Psoas muscle (tissue), 8 donors: ENCODE results near the gene STAT3. TPM values are rescaled to one million over a fixed set of nuclear protein-coding genes. Genes with fewer than 3 reads are reported as not detected.

ENCODE experiments used
- ATAC-seq, 4 donors: fragments of 200-7000 bp; cut with Tn5 transposase; one replicate each; pipeline ENCODE4 v1.9.1; 2020; ENCODE audit warnings: moderate library complexity in 3 of 4, mild to moderate bottlenecking in 2 of 4
- DNase-seq, 2 donors: peaks; one replicate each; pipeline ENCODE4 v3.0.0-alpha.2; 2020
- H3K27ac ChIP-seq: fragments of 200-600 bp; one replicate; pipeline ENCODE4 v1.8.0; 2022
- H3K27me3 ChIP-seq, 3 donors: fragments of 200-600 bp in 1 of 3; one replicate each; pipeline versions ENCODE4 v1.6.1 to v1.8.0; 2013 to 2022; ENCODE audit warnings: low read length in 2 of 3, mild to moderate bottlenecking in 2 of 3, moderate library complexity in 1 of 3; ENCODE audit not compliant: insufficient read depth in 3 of 3
- H3K36me3 ChIP-seq, 2 donors: fragments of 200-600 bp in 1 of 2; one replicate each; pipeline versions ENCODE4 v1.6.1 to v1.8.0; 2013 to 2022; ENCODE audit warnings: low read depth in 1 of 2, mild to moderate bottlenecking in 1 of 2, moderate library complexity in 1 of 2; ENCODE audit not compliant: insufficient read depth in 1 of 2
- H3K4me1 ChIP-seq: fragments of 200-600 bp; one replicate; pipeline ENCODE4 v1.8.0; 2022
- H3K4me3 ChIP-seq: fragments of 200-600 bp; one replicate; pipeline ENCODE4 v1.8.0; 2022; ENCODE audit warnings: mild to moderate bottlenecking
- H3K9me3 ChIP-seq: fragments of 200-600 bp; one replicate; pipeline ENCODE4 v1.8.0; 2022
- WGBS, 3 donors: extraction: QIAGEN DNeasy Blood & Tissue Kit; methylation state at CpG; one replicate each; pipeline versions ENCODE4 v1.1.6 to v1.1.7; 2013; 5-methylcytosine and 5-hydroxymethylcytosine counted together
- intact Hi-C, 2 donors: fragments of 100-400 bp; cut with DNase I; formaldehyde crosslinking; loops; one replicate each; pipeline versions ENCODE4 v1.11.0 to v1.14.2; 2022
- polyA plus RNA-seq, 3 donors: library from polyadenylated mRNA; stranded (reverse); fragments of 200-250 nt; gene quantifications; one replicate each; pipeline ENCODE4 v1.2.3, GENCODE V29; 2013
- total RNA-seq, 4 donors: library from RNA; stranded (reverse); fragmentation: NEBNext Ultra II Directional in 2 of 4; extraction: Animal tissue kit (Norgen Biotek cat#: 25700) in 2 of 4; gene quantifications; one replicate each; pipeline versions ENCODE4 v1.2.1 to v1.2.4, GENCODE V29; 2021 to 2023
- TF ChIP-seq, protein P1 (sequence below): fragments of 200-600 bp; IDR thresholded peaks from one replicate; pipeline ENCODE4 v1.8.0; 2022; ENCODE audit warnings: antibody characterized with exemption
- donor health status: healthy with polysubstance abuse.
- donor health status: DM: no; HTN: no; CAD: no; lungs with moderate emphysema.
- donor health status: Bipolar disorder and iron deficiency.
- donor health status: healthy.
- donor health status: DM: yes; HTN: yes; CAD: no.
- donor health status: DM: no; HTN: no; CAD: no.
- donor health status: DM: no; HTN: no; CAD: no.
- donor health status: DM: yes; HTN: yes; CAD: no.

The STAT3 gene
- total and polyA plus RNA-seq, 7 donors, result 67.3 to 279 (median 111) TPM

DNA sequence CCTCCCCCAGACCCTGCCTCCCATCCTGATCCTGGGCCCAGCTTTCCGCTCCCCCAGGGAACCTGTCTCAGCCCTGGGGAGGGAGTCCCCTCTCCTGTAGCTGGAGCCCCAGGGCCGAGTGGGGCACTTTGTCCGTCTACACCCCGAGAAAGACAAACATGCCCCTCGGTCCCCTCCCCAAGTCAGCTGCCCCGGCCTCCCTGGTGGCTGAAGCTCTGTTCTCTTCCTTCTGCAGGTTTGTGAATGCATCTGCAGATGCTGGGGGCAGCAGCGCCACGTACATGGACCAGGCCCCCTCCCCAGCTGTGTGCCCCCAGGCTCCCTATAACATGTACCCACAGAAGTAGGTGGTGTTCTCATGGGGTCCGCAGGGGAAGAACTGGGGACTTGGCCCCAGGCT, 79.1 kb downstream of the STAT3 start:
- Histone ChIP-seq H3K4me1 (peaks cover 21% of the 10 kb centered on the region), H3K36me3 (peaks cover 0 to 73% of the 10 kb centered on the region in 2 donors), H3K4me3 (no peak overlapping the region), H3K27ac (no peak overlapping the region), H3K27me3 (no peaks in the 10 kb centered on the region), H3K9me3 (no peaks in the 10 kb centered on the region)
- intact Hi-C loops, result no loop called here
- DNase-seq, result no peak
- WGBS, 3 donors, result 86 to 93% (median 87%) methylated on average over 8 to 9 of the region's 9 CpGs
- no peak for ATAC-seq
- TF ChIP-seq, protein P1, sequence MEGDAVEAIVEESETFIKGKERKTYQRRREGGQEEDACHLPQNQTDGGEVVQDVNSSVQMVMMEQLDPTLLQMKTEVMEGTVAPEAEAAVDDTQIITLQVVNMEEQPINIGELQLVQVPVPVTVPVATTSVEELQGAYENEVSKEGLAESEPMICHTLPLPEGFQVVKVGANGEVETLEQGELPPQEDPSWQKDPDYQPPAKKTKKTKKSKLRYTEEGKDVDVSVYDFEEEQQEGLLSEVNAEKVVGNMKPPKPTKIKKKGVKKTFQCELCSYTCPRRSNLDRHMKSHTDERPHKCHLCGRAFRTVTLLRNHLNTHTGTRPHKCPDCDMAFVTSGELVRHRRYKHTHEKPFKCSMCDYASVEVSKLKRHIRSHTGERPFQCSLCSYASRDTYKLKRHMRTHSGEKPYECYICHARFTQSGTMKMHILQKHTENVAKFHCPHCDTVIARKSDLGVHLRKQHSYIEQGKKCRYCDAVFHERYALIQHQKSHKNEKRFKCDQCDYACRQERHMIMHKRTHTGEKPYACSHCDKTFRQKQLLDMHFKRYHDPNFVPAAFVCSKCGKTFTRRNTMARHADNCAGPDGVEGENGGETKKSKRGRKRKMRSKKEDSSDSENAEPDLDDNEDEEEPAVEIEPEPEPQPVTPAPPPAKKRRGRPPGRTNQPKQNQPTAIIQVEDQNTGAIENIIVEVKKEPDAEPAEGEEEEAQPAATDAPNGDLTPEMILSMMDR, result no peak

DNA sequence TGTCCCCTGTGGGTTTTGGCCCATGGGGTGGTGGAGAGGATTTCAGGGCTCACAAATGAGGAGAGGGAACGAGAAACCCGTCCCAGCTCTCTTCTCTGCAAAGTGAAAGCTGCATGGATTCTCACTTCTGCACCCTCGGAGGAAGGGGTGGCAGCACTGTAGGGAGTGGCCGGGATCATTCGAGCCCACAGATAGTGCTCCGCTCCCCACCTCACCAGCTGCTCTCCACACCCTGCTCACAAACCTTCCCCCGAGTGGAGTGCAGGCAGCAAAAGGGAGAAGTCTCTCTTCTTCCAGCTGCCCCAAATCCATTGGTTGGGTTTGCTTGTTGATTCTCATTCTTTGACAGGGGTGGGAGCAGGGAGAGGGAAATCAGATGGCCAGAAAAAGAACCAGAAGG, 79.8 kb downstream of the STAT3 start:
- DNase-seq (no peak), ATAC-seq (no peak)
- Histone ChIP-seq H3K4me1 (peaks cover 21% of the 10 kb centered on the region), H3K36me3 (peaks cover 0 to 73% of the 10 kb centered on the region in 2 donors), H3K27ac (no peak overlapping the region), H3K4me3 (no peak overlapping the region), H3K9me3 (no peaks in the 10 kb centered on the region), H3K27me3 (no peaks in the 10 kb centered on the region)
- 80 to 87% (median 82%) methylated on average over 7 of the region's 7 CpGs for WGBS, 3 donors
- TF ChIP-seq, protein P1, result no peak
- intact Hi-C loops, result no loop called here

DNA sequence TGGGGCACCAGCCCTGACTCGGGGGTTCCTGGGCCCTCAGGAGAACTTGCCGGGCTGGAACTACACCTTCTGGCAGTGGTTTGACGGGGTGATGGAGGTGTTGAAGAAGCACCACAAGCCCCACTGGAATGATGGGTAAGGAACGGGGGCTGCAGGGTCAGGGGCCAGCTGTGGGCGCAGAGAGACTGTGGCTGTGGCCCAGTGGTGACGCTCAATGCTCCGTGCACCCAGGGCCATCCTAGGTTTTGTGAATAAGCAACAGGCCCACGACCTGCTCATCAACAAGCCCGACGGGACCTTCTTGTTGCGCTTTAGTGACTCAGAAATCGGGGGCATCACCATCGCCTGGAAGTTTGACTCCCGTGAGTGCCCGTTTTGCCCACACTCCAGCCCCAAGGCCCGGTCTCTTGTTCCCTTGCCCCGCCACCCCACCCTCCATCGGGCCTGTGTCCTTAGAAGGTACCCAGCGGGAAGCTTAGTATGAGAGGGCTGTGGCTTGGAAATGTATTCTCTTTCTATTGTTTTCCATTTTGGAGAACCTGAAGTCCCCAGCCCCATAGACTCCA, 80.8 kb downstream of the STAT3 start:
- Histone ChIP-seq H3K4me1 (peaks cover 17% of the 10 kb centered on the region), H3K9me3 (no peaks in the 10 kb centered on the region), H3K27me3 (no peaks in the 10 kb centered on the region), H3K4me3 (no peak overlapping the region), H3K36me3 (peaks cover 0 to 75% of the 10 kb centered on the region in 2 donors), H3K27ac (no peak overlapping the region)
- ATAC-seq (no peak), DNase-seq (no peak)
- TF ChIP-seq, protein P1, result no peak
- intact Hi-C loops, result no loop called here
- 93 to 96% (median 96%) methylated on average over 19 of the region's 19 CpGs for WGBS, 3 donors

DNA sequence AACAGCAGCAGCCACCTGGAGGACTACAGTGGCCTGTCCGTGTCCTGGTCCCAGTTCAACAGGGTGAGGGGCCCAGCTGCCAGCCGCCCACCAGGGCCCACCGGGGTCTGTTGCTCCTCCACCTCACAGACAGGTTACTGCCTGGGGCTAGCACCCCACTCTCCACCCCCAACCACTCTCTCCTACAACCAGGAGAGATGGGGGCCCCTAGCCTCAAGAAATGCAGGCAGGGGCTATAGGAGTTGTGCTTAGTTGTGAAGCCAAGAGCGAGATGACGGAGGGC, 81.9 kb downstream of the STAT3 start:
- no peaks in the 10 kb centered on the region for H3K27me3 ChIP-seq
- H3K4me1 ChIP-seq, result peaks cover 6% of the 10 kb centered on the region
- TF ChIP-seq, protein P1, result no peak
- DNase-seq (no peak), ATAC-seq (no peak)
- H3K36me3 ChIP-seq, result peaks cover 0 to 86% of the 10 kb centered on the region in 2 donors
- WGBS, 3 donors, result 81 to 87% (median 84%) methylated on average over 5 of the region's 5 CpGs
- intact Hi-C loops, result no loop called here
- H3K27ac ChIP-seq, result no peak overlapping the region
- H3K4me3 ChIP-seq, result no peak overlapping the region
- H3K9me3 ChIP-seq, result no peaks in the 10 kb centered on the region
